GM10266 (cell line): Measurements from ENCODE around the gene ABHD2.

Source experiments
- DNase-seq: peaks from one replicate; pipeline ENCODE4 v3.0.0; 2012; ENCODE audit errors: extremely low spot score
- TF ChIP-seq, protein P1 (sequence below): IDR thresholded peaks from 2 replicates; pipeline ENCODE4 v1.5.1; 2012; ENCODE audit warnings: mild to moderate bottlenecking, low read depth; ENCODE audit not compliant: control insufficient read depth, insufficient read depth; ENCODE audit errors: missing control alignments

The ABHD2 gene

DNA sequence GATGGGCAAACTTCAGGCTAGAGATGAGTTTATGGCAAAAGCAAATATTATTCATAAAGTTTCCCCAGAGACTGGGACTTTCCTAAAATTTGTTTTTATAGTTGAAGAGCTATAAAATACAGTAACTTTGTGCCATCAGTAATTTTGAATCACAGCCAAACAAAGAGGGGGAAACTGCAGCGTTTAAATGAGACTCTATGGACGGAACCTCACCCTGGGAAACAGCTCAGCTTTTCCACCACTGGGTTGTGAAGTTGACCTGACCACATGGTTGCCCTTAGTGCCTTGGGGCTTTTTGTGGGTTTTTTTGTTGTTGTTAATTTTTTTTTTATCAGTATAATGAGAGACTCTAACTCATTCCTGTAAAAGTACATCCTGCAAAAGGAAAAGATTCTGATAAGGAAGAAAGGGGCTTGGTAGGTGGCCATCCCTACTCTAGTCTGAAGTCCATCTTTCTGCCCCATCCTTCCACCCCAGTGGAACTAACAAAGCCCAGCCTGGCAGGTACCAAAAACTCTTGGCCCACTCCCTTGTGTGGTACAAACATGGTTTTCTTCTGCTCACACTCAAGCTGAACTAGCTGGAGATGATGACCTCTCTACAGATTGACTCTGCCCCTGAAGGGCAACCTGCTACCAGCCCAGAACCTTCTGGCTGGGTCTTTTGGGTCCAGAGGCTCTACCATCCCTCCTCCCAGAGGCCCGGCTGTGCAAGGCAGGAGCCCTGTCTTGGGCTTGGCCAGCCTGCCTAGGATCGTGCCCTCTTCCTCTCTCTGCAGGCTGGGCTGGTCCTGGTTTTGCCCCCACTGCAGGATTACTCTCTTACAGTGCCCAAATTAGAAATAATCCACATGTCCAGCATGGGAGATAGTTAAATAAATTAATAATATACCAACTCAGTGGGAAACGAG, 92.0 kb downstream of the ABHD2 start:
- DNase-seq = no peak
- TF ChIP-seq, protein P1, sequence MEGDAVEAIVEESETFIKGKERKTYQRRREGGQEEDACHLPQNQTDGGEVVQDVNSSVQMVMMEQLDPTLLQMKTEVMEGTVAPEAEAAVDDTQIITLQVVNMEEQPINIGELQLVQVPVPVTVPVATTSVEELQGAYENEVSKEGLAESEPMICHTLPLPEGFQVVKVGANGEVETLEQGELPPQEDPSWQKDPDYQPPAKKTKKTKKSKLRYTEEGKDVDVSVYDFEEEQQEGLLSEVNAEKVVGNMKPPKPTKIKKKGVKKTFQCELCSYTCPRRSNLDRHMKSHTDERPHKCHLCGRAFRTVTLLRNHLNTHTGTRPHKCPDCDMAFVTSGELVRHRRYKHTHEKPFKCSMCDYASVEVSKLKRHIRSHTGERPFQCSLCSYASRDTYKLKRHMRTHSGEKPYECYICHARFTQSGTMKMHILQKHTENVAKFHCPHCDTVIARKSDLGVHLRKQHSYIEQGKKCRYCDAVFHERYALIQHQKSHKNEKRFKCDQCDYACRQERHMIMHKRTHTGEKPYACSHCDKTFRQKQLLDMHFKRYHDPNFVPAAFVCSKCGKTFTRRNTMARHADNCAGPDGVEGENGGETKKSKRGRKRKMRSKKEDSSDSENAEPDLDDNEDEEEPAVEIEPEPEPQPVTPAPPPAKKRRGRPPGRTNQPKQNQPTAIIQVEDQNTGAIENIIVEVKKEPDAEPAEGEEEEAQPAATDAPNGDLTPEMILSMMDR = no peak

DNA sequence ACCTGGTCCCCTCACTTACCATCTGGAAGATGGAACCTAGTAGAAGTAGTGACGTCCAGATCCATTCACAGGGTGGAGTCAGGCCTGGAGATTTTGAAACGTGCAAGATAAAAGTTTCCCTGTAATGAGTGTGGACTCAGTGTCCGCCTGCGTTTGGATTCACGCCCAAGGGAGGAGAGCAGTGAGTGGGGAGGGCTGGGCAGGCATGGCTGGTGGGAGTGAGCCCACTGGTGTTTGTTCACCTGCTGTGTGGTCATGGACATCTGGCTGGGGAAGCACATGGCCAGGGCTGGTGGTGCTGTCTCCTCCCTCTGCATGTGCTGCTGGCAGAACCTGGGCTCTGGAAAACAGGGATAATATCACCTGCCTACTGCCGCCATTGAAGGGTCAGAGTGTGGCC, 96.1 kb downstream of the ABHD2 start:
- no peak for DNase-seq

DNA sequence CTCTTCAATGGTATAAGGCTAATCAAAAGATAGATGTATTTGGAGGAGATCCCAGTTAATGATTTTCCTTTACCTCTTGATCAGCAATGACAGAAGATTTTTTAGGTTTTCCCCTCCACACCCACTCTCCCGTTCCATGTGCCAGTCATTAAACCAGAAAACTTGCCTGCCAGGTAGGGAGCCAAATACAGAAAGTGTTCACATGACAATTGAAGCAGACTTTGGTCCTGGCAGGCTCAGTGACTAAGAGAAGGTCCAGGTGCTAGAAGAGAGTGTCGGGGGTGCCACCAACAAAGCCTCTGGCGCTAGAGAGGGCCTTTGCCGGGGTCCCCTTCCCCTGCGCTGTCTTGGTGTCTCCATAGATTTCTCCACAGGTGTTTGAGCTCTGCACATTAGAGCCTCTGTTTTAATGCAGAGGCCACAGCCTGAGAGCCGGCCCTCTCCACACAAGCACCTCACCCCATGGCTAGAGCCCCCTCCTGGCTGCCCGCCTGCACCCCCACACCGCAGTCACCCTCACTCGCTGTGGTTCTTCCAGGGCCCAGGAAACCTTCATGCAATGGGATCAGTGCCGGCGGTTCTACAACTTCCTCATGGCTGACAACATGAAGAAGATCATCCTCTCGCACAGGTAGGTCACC, 96.8 kb downstream of the ABHD2 start:
- DNase-seq = no peak
- TF ChIP-seq, protein P1 = no peak

More for the DNA sequence above, 96.1 kb downstream of the ABHD2 start:
- TF ChIP-seq, protein P1 = no peak

DNA sequence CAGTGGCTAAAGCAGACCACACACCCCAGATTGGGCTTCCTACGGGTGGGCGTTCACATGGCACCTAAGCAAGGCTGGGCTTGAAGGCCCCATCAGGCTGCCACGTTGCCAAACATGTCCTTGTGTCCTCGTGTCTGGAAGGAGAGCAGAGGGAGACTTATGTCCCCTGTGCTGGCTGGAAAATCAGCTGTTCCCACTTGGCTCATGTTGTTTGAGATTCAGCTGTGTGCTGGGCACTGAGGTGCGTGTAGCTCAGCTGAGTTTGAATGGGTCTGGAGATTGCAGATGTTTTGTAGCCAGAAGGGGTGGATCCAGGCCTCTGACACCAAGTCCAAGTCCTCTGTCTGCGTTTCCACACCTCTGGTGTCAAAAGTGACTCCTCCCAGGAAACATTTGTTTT, 98.5 kb downstream of the ABHD2 start:
- TF ChIP-seq, protein P1 = no peak
- DNase-seq = no peak

DNA sequence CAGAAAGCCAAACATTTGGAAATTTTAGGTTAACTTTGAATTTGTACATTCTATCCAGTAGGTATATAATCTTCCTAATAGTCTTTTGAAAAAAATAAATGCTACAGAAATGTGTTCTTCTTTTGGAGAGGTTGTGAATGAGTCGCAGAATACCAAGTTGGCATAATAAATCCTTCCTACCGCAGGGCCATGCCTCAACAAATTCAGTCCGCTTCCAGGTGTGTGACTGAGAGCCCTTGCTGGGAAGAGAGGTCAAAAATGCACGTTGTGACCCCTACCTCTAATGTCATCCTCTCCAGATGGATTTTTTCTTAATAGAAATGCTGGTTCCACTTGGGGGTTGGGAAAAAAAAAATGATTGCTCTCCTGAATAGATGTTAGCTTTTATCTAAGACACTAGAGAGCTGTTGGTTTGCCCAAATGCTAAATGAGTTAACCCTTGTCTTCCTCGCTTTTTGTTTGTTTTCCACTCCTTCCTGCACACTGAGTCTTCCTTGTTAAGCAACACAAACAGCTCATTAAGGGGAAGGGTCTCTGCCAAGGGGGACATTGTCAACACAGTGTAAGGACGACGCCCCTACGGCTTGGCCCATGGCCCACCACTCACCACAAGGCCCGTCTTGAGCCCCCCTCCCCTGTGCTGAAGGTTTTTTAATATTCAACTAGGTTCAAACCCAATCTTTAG, 99.2 kb downstream of the ABHD2 start:
- no peak for DNase-seq
- TF ChIP-seq, protein P1 = no peak

DNA sequence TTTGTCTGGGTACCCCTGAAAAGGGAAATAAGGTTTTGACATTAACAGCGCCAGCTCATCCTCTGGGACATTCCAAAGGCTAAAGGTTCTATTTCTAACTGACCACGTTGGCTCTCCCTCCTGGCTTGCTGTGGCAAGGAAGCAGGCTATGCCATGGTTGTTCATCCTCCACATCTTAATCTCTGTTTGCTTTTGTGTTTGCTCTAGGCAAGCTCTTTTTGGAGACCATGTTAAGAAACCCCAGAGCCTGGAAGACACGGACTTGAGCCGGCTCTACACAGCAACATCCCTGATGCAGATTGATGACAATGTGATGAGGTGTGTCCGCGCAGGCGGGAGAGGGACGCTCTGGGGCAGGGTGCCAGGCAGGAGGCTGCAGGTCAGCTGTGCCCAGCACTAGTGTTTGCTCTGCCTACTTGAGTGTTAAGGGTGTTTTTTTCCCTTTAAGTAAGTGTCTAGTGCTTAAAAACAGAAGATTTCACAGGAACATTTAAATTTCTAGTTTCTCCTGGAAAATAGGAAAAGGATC, 99.8 kb downstream of the ABHD2 start:
- TF ChIP-seq, protein P1 = no peak
- DNase-seq = no peak

DNA sequence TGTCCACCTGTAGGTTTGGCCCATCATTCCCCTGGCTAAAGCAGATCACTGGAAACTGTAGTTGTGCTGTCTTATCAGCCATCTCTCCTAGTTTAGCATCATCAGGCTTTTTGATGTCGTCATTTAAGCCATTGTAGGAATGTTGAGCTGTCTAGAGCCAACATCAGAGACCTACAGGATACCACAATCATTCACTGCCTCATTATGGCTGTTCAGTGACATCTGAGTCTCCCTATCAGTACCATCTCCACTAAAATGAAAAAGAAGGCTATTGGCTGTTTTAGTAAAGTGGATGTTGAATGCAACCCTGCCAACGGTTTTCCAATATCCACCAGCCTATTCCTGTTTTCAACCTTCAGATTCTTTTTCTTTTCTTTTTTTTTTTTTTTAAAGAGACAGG, 103.9 kb downstream of the ABHD2 start:
- no peak for DNase-seq
- TF ChIP-seq, protein P1 = no peak
